Loucy (cell line): ENCODE measurements around the gene GNPTG.

Experiments used
- H2AFZ ChIP-seq: fragments of 200-600 bp; sonication (generic); 2 replicates; pipeline ENCODE4 v1.6.0; 2016; ENCODE audit warnings: antibody characterized with exemption, mild to moderate bottlenecking, low read length, moderate library complexity
- H3F3A ChIP-seq: fragments of 200-600 bp; 2 replicates; pipeline ENCODE4 v1.6.0; 2016; ENCODE audit warnings: antibody characterized with exemption, low read depth, mild to moderate bottlenecking
- H3K27me3 ChIP-seq: fragments of 200-600 bp; sonication (generic); 2 replicates; pipeline ENCODE4 v1.6.1; 2014; ENCODE audit warnings: low read length, mild to moderate bottlenecking; ENCODE audit not compliant: insufficient read depth, poor library complexity, severe bottlenecking
- H3K36me3 ChIP-seq: fragments of 200-600 bp; sonication (generic); 2 replicates; pipeline ENCODE4 v1.6.1; 2016; ENCODE audit warnings: low read length; ENCODE audit not compliant: insufficient read depth
- H3K4me1 ChIP-seq: fragments of 200-600 bp; sonication (generic); 2 replicates; pipeline ENCODE4 v1.5.1; 2014; ENCODE audit warnings: low read length, mild to moderate bottlenecking; ENCODE audit not compliant: insufficient read depth, poor library complexity, severe bottlenecking
- H3K4me2 ChIP-seq: fragments of 200-600 bp; sonication (generic); 2 replicates; pipeline ENCODE4 v1.6.0; 2014; ENCODE audit warnings: antibody characterized with exemption, low read length, low read depth, mild to moderate bottlenecking; ENCODE audit not compliant: poor library complexity, severe bottlenecking
- H3K4me3 ChIP-seq: fragments of 200-600 bp; sonication (generic); 2 replicates; pipeline ENCODE4 v1.5.1; 2014; ENCODE audit warnings: low read length, mild to moderate bottlenecking, mixed read lengths; ENCODE audit not compliant: poor library complexity, severe bottlenecking
- H3K79me2 ChIP-seq: fragments of 200-600 bp; sonication (generic); 2 replicates; pipeline ENCODE4 v1.6.1; 2014; ENCODE audit warnings: low read length; ENCODE audit not compliant: insufficient read depth
- H3K9ac ChIP-seq: fragments of 200-600 bp; sonication (generic); 2 replicates; pipeline ENCODE4 v1.6.0; 2014; ENCODE audit warnings: mild to moderate bottlenecking, low read depth, low read length, moderate library complexity; ENCODE audit not compliant: poor library complexity, severe bottlenecking
- H3K9me2 ChIP-seq: fragments of 200-600 bp; sonication (generic); replicated peaks from 2 replicates; pipeline ENCODE4 v1.6.1; 2016; ENCODE audit warnings: low read depth, low read length, mixed read lengths
- H3K9me3 ChIP-seq: fragments of 200-600 bp; sonication (generic); 2 replicates; pipeline ENCODE4 v1.6.1; 2014; ENCODE audit warnings: mild to moderate bottlenecking, antibody characterized with exemption, low read length, low read depth; ENCODE audit not compliant: insufficient read depth
- H4K20me1 ChIP-seq: fragments of 200-600 bp; sonication (generic); 2 replicates; pipeline ENCODE4 v1.6.0; 2014; ENCODE audit warnings: antibody characterized with exemption, low read length, mild to moderate bottlenecking; ENCODE audit not compliant: insufficient read depth, poor library complexity, severe bottlenecking
- CTCF ChIP-seq: fragments of 200-600 bp; sonication (generic); conservative IDR thresholded peaks from 2 replicates; pipeline ENCODE4 v1.5.1; 2014; ENCODE audit warnings: mild to moderate bottlenecking, antibody characterized with exemption, low read length
- EZH2phosphoT487 ChIP-seq: fragments of 200-600 bp; IDR thresholded peaks from 2 replicates; pipeline ENCODE4 v1.6.1; 2018; ENCODE audit warnings: antibody characterized with exemption, mild to moderate bottlenecking, moderate library complexity, borderline replicate concordance

The GNPTG gene

GRCh38 chr16:1367486-1368174, 15.9 kb downstream of the GNPTG start:
- no peaks in the 10 kb centered on the region for H3K79me2 ChIP-seq
- TF ChIP-seq EZH2phosphoT487 (no peak), CTCF (no peak)
- no peaks in the 10 kb centered on the region for H3K4me1 ChIP-seq
- H4K20me1 ChIP-seq, result no peaks in the 10 kb centered on the region
- no peaks in the 10 kb centered on the region for H3K9me2 ChIP-seq
- no peaks in the 10 kb centered on the region for H3K9me3 ChIP-seq
- H3K4me3 ChIP-seq, result no peak overlapping the region
- H3K36me3 ChIP-seq, result no peaks in the 10 kb centered on the region
- no peaks in the 10 kb centered on the region for H3F3A ChIP-seq
- no peak overlapping the region for H3K9ac ChIP-seq
- no peak overlapping the region for H3K4me2 ChIP-seq
- H3K27me3 ChIP-seq, result no peaks in the 10 kb centered on the region
- H2AFZ ChIP-seq, result no peak overlapping the region

- H3K36me3 ChIP-seq, result no peaks in the 10 kb centered on the region
- no peaks in the 10 kb centered on the region for H3K79me2 ChIP-seq
These were observed 19.6 kb downstream of the GNPTG start for GRCh38 chr16:1371054-1371978.

More at GRCh38 chr16:1371054-1371978, 19.6 kb downstream of the GNPTG start:
- Histone ChIP-seq H3K4me3 (no peak overlapping the region), H2AFZ (no peak overlapping the region), H3K4me1 (no peaks in the 10 kb centered on the region), H3K9me2 (no peaks in the 10 kb centered on the region), H3K4me2 (no peak overlapping the region), H3K9ac (no peak overlapping the region), H3F3A (no peaks in the 10 kb centered on the region), H4K20me1 (no peaks in the 10 kb centered on the region), H3K27me3 (no peaks in the 10 kb centered on the region), H3K9me3 (no peaks in the 10 kb centered on the region)
- no peak for TF ChIP-seq EZH2phosphoT487
- TF ChIP-seq CTCF, result no peak
